ENCODE results near the gene TSPEAR.

Gene TSPEAR

GRCh38 chr21:44494418-44494817, 217.0 kb downstream of the TSPEAR start:
- TF ChIP-seq CTCF (IDR thresholded peaks at IDR 0.05; ENCODE audit: unreplicated experiment in 3 of 3) = no peak
- Mint-ChIP-seq H3K27me3 (ENCODE audit: low read depth) (peaks cover 26% of the 10 kb centered on the region), H3K4me3 (no peak overlapping the region), H3K36me3 (ENCODE audit: low read depth) (peaks cover 25% of the 10 kb centered on the region), H3K27ac (no peak overlapping the region), H3K4me1 (peaks cover 19% of the 10 kb centered on the region), H3K9me3 (peaks cover 27% of the 10 kb centered on the region)

GRCh38 chr21:44492567-44493385, 218.6 kb downstream of the TSPEAR start:
- Mint-ChIP-seq H3K27me3 (ENCODE audit: low read depth) (peaks cover 21% of the 10 kb centered on the region), H3K9me3 (peaks cover 28% of the 10 kb centered on the region), H3K4me3 (no peak overlapping the region), H3K4me1 (peaks cover 18% of the 10 kb centered on the region), H3K27ac (peak overlapping the region in 1 of 3 experiments; percentile 20), H3K36me3 (ENCODE audit: low read depth) (peaks cover 25% of the 10 kb centered on the region)
- TF ChIP-seq CTCF (IDR thresholded peaks at IDR 0.05; ENCODE audit: unreplicated experiment in 3 of 3) = no peak

GRCh38 chr21:44490816-44491215, 220.6 kb downstream of the TSPEAR start:
- Mint-ChIP-seq H3K9me3 (peaks cover 32% of the 10 kb centered on the region), H3K4me3 (no peak overlapping the region), H3K27ac (no peak overlapping the region), H3K36me3 (ENCODE audit: low read depth) (peaks cover 25% of the 10 kb centered on the region), H3K27me3 (ENCODE audit: low read depth) (peaks cover 7% of the 10 kb centered on the region), H3K4me1 (peaks cover 6% of the 10 kb centered on the region)
- TF ChIP-seq CTCF (IDR thresholded peaks at IDR 0.05; ENCODE audit: unreplicated experiment in 3 of 3) = no peak

- H3K9me3 Mint-ChIP-seq = peaks cover 29% of the 10 kb centered on the region
- peaks cover 2% of the 10 kb centered on the region for H3K4me1 Mint-ChIP-seq
- H3K4me3 Mint-ChIP-seq = no peak overlapping the region
- H3K36me3 Mint-ChIP-seq (ENCODE audit: low read depth) = peaks cover 23% of the 10 kb centered on the region
- no peak overlapping the region for H3K27ac Mint-ChIP-seq
- H3K27me3 Mint-ChIP-seq (ENCODE audit: low read depth) = peaks cover 4% of the 10 kb centered on the region
- no peak for TF ChIP-seq CTCF (IDR thresholded peaks at IDR 0.05; ENCODE audit: unreplicated experiment in 3 of 3)
Measured at GRCh38 chr21:44490405-44490804, 221.0 kb downstream of the TSPEAR start.

GRCh38 chr21:44489962-44490361, 221.4 kb downstream of the TSPEAR start:
- H3K9me3 Mint-ChIP-seq = peaks cover 28% of the 10 kb centered on the region
- TF ChIP-seq CTCF (IDR thresholded peaks at IDR 0.05; ENCODE audit: unreplicated experiment in 3 of 3) = peak in 1 of 3 experiments; percentile 13
- peaks cover 4% of the 10 kb centered on the region for H3K27me3 Mint-ChIP-seq (ENCODE audit: low read depth)
- peaks cover 21% of the 10 kb centered on the region for H3K36me3 Mint-ChIP-seq (ENCODE audit: low read depth)
- H3K4me3 Mint-ChIP-seq = no peak overlapping the region
- no peaks in the 10 kb centered on the region for H3K4me1 Mint-ChIP-seq
- no peak overlapping the region for H3K27ac Mint-ChIP-seq

- Mint-ChIP-seq H3K4me1 (no peaks in the 10 kb centered on the region), H3K9me3 (peaks cover 26% of the 10 kb centered on the region), H3K27me3 (ENCODE audit: low read depth) (peaks cover 6% of the 10 kb centered on the region), H3K4me3 (peak overlapping the region in 1 of 3 experiments; percentile 19), H3K27ac (no peak overlapping the region), H3K36me3 (ENCODE audit: low read depth) (peaks cover 17% of the 10 kb centered on the region)
- TF ChIP-seq CTCF (IDR thresholded peaks at IDR 0.05; ENCODE audit: unreplicated experiment in 3 of 3) = peak in 1 of 3 experiments; percentile 17
Measured at GRCh38 chr21:44487831-44488230, 223.5 kb downstream of the TSPEAR start.

Measured in nephron (organoid).